Measurements from ENCODE around the gene TENM3.

Gene TENM3

GRCh38 chr4:182620111-182620980 lies 377.1 kb downstream of the TENM3 start:
- no peak for DNase-seq (ENCODE audit: low read depth)
- TF ChIP-seq CTCF (conservative IDR thresholded peaks at IDR 0.05; ENCODE audit: control insufficient read depth, insufficient read depth, low read depth, low read length) = no peak
- no peak overlapping the region for H3K4me3 ChIP-seq (ENCODE audit: control insufficient read depth, low read depth, low read length)

- TF ChIP-seq CTCF (conservative IDR thresholded peaks at IDR 0.05; ENCODE audit: control insufficient read depth, insufficient read depth, low read depth, low read length) = no peak
- no peak for DNase-seq (ENCODE audit: low read depth)
- no peak overlapping the region for H3K4me3 ChIP-seq (ENCODE audit: control insufficient read depth, low read depth, low read length)
Measured at GRCh38 chr4:182624281-182624680, 381.1 kb downstream of the TENM3 start.

- no peak for DNase-seq (ENCODE audit: low read depth)
- TF ChIP-seq CTCF (conservative IDR thresholded peaks at IDR 0.05; ENCODE audit: control insufficient read depth, insufficient read depth, low read depth, low read length) = no peak
- H3K4me3 ChIP-seq (ENCODE audit: control insufficient read depth, low read depth, low read length) = no peak overlapping the region
Measured at GRCh38 chr4:182625193-182625592, 382.0 kb downstream of the TENM3 start.

GRCh38 chr4:182627996-182628395 lies 384.8 kb downstream of the TENM3 start:
- H3K4me3 ChIP-seq (ENCODE audit: control insufficient read depth, low read depth, low read length) = no peak overlapping the region
- no peak for TF ChIP-seq CTCF (conservative IDR thresholded peaks at IDR 0.05; ENCODE audit: control insufficient read depth, insufficient read depth, low read depth, low read length)
- no peak for DNase-seq (ENCODE audit: low read depth)

- no peak overlapping the region for H3K4me3 ChIP-seq (ENCODE audit: control insufficient read depth, low read depth, low read length)
- no peak for TF ChIP-seq CTCF (conservative IDR thresholded peaks at IDR 0.05; ENCODE audit: control insufficient read depth, insufficient read depth, low read depth, low read length)
Measured at GRCh38 chr4:182628544-182628943, 385.3 kb downstream of the TENM3 start.

GRCh38 chr4:182629096-182629495 lies 385.9 kb downstream of the TENM3 start:
- TF ChIP-seq CTCF (conservative IDR thresholded peaks at IDR 0.05; ENCODE audit: control insufficient read depth, insufficient read depth, low read depth, low read length) = no peak
- no peak overlapping the region for H3K4me3 ChIP-seq (ENCODE audit: control insufficient read depth, low read depth, low read length)
- no peak for DNase-seq (ENCODE audit: low read depth)

More at GRCh38 chr4:182628544-182628943, 385.3 kb downstream of the TENM3 start:
- DNase-seq (ENCODE audit: low read depth) = no peak

Measured in fibroblast of mammary gland (primary cell).